ENCODE results near the gene ARHGAP10. TPM values are rescaled to one million over a fixed set of nuclear protein-coding genes. Genes with fewer than 3 reads are reported as not detected.

ARHGAP10 gene
- total and polyA plus RNA-seq, 2 donors from 2014 or later: 13.4 to 20.3 TPM

DNA sequence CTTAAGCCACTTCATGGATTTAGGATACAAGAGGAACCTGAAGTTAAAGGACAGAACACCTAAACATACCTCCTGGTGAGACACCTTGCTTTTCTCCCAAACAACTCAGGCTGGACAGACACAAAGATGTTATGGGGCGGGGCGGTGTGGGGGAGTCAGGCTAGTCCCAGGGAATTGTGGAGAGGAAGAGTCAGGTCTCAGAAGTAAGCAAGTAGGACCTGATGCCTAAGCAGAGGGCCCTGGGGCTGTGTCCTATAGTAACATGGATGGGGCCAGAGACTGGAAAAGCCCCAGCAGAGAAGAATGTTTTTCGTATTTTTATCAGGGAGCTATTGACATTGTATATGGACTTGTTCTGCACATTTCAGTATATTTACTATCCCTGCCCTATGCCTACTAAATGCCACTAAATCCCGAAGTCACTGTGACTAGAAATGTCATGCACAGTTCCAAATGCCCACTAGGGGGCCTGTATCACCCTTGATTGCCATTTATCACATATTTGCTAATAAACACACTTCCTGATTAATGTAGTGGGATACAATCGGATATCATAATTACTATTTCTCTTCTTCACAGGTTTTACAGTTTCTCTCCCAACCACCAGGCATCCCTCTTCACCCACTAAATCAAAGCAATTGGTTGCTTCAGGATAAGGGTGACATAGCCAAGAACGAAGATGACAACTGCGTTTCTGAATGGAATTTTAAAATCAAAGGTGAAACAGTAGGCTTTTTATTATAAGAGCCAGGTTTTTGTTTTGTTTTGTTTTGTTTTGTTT lies 23.8 kb upstream of the ARHGAP10 start:
- Histone ChIP-seq H3K4me3 (ENCODE audit: low read length in 3 of 3) (no peak overlapping the region), H3K27me3 (ENCODE audit: control insufficient read depth, insufficient read depth, low read length) (no peaks in the 10 kb centered on the region), H3K9me3 (ENCODE audit: control insufficient read depth in 2 of 3, insufficient read depth in 1 of 3, low read length in 3 of 3) (no peaks in the 10 kb centered on the region), H3K36me3 (ENCODE audit: control insufficient read depth in 2 of 3, insufficient read depth in 3 of 3, low read length in 3 of 3) (no peaks in the 10 kb centered on the region), H3K27ac (ENCODE audit: low read depth in 2 of 2, low read length in 2 of 2) (no peak overlapping the region), H3K4me1 (ENCODE audit: control insufficient read depth in 2 of 3, insufficient read depth in 2 of 3, low read depth in 1 of 3, low read length in 3 of 3) (peaks cover 0 to 3% (median 0%) of the 10 kb centered on the region in 3 donors), H3K9ac (ENCODE audit: low read length in 3 of 3) (no peak overlapping the region)
- intact Hi-C loops (cut with DNase I): loop anchor here (5.0 kb wide), 1 partner anchor 159 kb away; no protein-coding TSS in a partner anchor
- DNase-seq (peak in 3 of 5 donors; percentile 36 to 67 (median 47)), FAIRE-seq (peak; percentile 74)
- TF ChIP-seq, protein P1, sequence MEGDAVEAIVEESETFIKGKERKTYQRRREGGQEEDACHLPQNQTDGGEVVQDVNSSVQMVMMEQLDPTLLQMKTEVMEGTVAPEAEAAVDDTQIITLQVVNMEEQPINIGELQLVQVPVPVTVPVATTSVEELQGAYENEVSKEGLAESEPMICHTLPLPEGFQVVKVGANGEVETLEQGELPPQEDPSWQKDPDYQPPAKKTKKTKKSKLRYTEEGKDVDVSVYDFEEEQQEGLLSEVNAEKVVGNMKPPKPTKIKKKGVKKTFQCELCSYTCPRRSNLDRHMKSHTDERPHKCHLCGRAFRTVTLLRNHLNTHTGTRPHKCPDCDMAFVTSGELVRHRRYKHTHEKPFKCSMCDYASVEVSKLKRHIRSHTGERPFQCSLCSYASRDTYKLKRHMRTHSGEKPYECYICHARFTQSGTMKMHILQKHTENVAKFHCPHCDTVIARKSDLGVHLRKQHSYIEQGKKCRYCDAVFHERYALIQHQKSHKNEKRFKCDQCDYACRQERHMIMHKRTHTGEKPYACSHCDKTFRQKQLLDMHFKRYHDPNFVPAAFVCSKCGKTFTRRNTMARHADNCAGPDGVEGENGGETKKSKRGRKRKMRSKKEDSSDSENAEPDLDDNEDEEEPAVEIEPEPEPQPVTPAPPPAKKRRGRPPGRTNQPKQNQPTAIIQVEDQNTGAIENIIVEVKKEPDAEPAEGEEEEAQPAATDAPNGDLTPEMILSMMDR (IDR thresholded peaks at IDR 0.05; ENCODE audit: borderline replicate concordance, extremely low read depth, insufficient read depth): peak; percentile 89

DNA sequence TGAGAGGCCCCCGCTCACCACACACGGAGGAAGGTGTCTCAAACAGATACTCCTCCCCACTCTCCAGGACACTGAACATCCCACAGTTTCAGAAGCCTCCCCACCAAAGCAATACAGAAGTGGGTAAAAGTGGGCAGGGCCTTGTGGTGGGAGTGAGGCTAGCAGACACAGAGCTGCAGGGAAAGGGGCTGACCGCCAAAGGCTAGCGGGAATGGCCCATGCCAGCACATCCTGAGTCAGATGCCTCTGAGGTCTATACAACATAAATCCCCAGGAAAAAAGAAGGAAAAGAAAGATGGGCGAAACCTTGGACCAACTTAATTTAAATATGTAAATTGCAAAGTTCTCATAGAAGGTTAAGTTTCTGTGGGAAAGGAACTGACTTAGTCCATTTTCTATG lies 21.9 kb upstream of the ARHGAP10 start:
- intact Hi-C loops (cut with DNase I): loop anchor here (5.0 kb wide), 1 partner anchor 157 kb away; no protein-coding TSS in a partner anchor
- FAIRE-seq: no peak
- H3K9me3 ChIP-seq (ENCODE audit: control insufficient read depth in 2 of 3, insufficient read depth in 1 of 3, low read length in 3 of 3): no peaks in the 10 kb centered on the region
- TF ChIP-seq, protein P1 (IDR thresholded peaks at IDR 0.05; ENCODE audit: borderline replicate concordance, extremely low read depth, insufficient read depth): no peak
- H3K27me3 ChIP-seq (ENCODE audit: control insufficient read depth, insufficient read depth, low read length): no peaks in the 10 kb centered on the region
- H3K4me1 ChIP-seq (ENCODE audit: control insufficient read depth in 2 of 3, insufficient read depth in 2 of 3, low read depth in 1 of 3, low read length in 3 of 3): peaks cover 0 to 3% (median 0%) of the 10 kb centered on the region in 3 donors
- no peaks in the 10 kb centered on the region for H3K36me3 ChIP-seq (ENCODE audit: control insufficient read depth in 2 of 3, insufficient read depth in 3 of 3, low read length in 3 of 3)
- H3K9ac ChIP-seq (ENCODE audit: low read length in 3 of 3): no peak overlapping the region
- H3K4me3 ChIP-seq (ENCODE audit: low read length in 3 of 3): no peak overlapping the region
- no peak overlapping the region for H3K27ac ChIP-seq (ENCODE audit: low read depth in 2 of 2, low read length in 2 of 2)
- DNase-seq: no peak

DNA sequence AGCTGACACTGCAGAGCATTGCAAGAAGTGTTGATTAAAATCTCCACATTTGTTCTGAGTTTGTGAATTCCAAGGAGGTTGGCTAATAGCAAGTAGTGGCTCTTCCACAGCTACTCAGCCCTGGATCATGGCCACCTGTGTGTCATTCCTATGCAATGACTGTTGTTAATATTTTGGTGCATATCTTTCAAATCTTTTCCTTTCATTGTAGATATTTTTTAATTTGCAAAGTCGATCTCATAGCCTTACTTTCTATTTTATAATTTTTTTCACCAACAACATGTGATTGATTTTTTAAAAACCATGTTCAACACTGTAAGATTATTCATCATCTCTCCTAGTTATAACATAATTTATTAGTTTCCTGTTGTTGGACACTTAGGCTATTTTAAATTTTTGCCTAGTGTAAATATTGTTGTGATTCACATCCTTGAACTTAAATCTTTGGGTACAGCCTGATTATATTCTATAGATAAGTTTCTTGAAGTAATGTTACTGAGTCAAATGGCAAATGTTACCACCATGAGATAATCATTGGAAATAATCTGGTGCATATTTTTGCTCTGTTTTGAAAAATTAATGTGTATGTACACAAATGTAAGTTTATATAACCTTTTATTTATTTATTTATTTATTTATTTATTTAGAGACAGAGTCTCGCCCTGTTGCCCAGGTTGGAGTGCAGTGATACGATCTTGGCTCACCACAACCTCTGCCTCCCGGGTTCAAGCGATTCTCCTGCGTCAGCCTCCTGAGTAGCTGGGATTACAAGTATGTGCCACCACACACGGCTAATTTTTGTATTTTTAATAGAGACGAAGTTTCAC lies 17.1 kb upstream of the ARHGAP10 start:
- Histone ChIP-seq H3K27ac (ENCODE audit: low read depth in 2 of 2, low read length in 2 of 2) (no peak overlapping the region), H3K4me1 (ENCODE audit: control insufficient read depth in 2 of 3, insufficient read depth in 2 of 3, low read depth in 1 of 3, low read length in 3 of 3) (no peaks in the 10 kb centered on the region), H3K9ac (ENCODE audit: low read length in 3 of 3) (no peak overlapping the region), H3K27me3 (ENCODE audit: control insufficient read depth, insufficient read depth, low read length) (no peaks in the 10 kb centered on the region), H3K36me3 (ENCODE audit: control insufficient read depth in 2 of 3, insufficient read depth in 3 of 3, low read length in 3 of 3) (no peaks in the 10 kb centered on the region), H3K4me3 (ENCODE audit: low read length in 3 of 3) (no peak overlapping the region), H3K9me3 (ENCODE audit: control insufficient read depth in 2 of 3, insufficient read depth in 1 of 3, low read length in 3 of 3) (no peaks in the 10 kb centered on the region)
- FAIRE-seq (no peak), DNase-seq (no peak)
- intact Hi-C loops (cut with DNase I): no loop called here
- TF ChIP-seq, protein P1 (IDR thresholded peaks at IDR 0.05; ENCODE audit: borderline replicate concordance, extremely low read depth, insufficient read depth): no peak

Measured in kidney (tissue), 14 donors.